Thoracic aorta (tissue), 2 donors: ENCODE data around the gene SIRPA. TPM values are rescaled to one million over a fixed set of nuclear protein-coding genes. Genes with fewer than 3 reads are reported as not detected.
A peak's percentile ranks its signal among the peaks of the same experiment; 100 is the strongest.

Source experiments
- ATAC-seq: fragments of 150-250 bp; one replicate; pipeline ENCODE4 v1.8.0; 2017; ENCODE audit warnings: low read depth; ENCODE audit not compliant: insufficient number of reproducible peaks, low FRiP score
- DNase-seq: peaks from one replicate; pipeline ENCODE4 v3.0.0-alpha.2; 2020; ENCODE audit warnings: low spot score
- H3K27ac ChIP-seq, 2 donors: fragments of 200-600 bp; sonication (generic); 1 replicate in 1 of 2; 2 replicates in 1 of 2; pipeline ENCODE4 v1.5.1; 2016; ENCODE audit warnings: mild to moderate bottlenecking in 2 of 2, moderate library complexity in 2 of 2
- H3K27me3 ChIP-seq: fragments of 200-600 bp; sonication (generic); replicated peaks from 2 replicates; pipeline ENCODE4 v1.6.0; 2016; ENCODE audit warnings: mild to moderate bottlenecking; ENCODE audit not compliant: insufficient read depth
- H3K36me3 ChIP-seq: fragments of 200-600 bp; sonication (generic); one replicate; pipeline ENCODE4 v1.5.1; 2016
- H3K4me1 ChIP-seq, 2 donors: fragments of 200-600 bp; sonication (generic); 1 replicate in 1 of 2; 2 replicates in 1 of 2; pipeline versions ENCODE4 v1.5.1 to v1.6.0; 2016; ENCODE audit warnings: low read depth in 2 of 2, mild to moderate bottlenecking in 1 of 2; ENCODE audit not compliant: control insufficient read depth in 1 of 2
- H3K4me3 ChIP-seq: fragments of 200-600 bp; sonication (generic); 2 replicates; pipeline ENCODE4 v1.5.1; 2016; ENCODE audit warnings: mild to moderate bottlenecking
- H3K9me3 ChIP-seq: fragments of 200-600 bp; sonication (generic); 2 replicates; pipeline ENCODE4 v1.5.1; 2016
- total RNA-seq, 2 donors: library from RNA; depleted of rRNA; stranded (reverse); fragments of >200 nt; gene quantifications; one replicate each; pipeline versions ENCODE4 v1.1.0 to v1.2.3, GENCODE V29; 2016
- TF ChIP-seq, protein P1 (sequence below): fragments of 200-600 bp; sonication (generic); IDR thresholded peaks from one replicate; pipeline ENCODE4 v1.5.1; 2019; ENCODE audit warnings: antibody characterized with exemption

SIRPA gene
- total RNA-seq, 2 donors from 2014 or later, result 29.5 to 62.9 TPM

DNA sequence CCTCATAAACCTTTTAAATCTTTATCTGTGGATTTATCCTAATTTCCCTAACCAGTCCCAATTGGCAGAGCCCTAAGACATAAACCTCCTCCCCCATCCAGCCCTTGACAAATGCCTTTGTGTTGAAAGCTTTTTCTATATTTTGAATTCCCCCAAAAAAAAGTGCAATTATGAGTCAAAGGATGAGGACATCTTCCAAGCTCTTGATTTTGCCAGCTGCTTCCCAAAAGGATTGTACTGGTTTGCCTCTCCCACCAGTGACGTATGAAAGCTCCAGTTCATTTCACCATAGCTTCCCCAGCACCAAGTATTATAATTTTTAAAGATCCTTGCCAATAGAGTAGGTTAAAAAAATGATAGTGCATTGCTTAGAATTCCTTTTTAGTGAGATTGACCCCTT lies 38.9 kb downstream of the SIRPA start:
- DNase-seq, result no peak
- peak overlapping the region in 1 of 2 donors; percentile 38 for H3K27ac ChIP-seq
- H3K9me3 ChIP-seq, result no peaks in the 10 kb centered on the region
- H3K27me3 ChIP-seq, result no peaks in the 10 kb centered on the region
- peak; percentile 85 for ATAC-seq
- TF ChIP-seq, protein P1, sequence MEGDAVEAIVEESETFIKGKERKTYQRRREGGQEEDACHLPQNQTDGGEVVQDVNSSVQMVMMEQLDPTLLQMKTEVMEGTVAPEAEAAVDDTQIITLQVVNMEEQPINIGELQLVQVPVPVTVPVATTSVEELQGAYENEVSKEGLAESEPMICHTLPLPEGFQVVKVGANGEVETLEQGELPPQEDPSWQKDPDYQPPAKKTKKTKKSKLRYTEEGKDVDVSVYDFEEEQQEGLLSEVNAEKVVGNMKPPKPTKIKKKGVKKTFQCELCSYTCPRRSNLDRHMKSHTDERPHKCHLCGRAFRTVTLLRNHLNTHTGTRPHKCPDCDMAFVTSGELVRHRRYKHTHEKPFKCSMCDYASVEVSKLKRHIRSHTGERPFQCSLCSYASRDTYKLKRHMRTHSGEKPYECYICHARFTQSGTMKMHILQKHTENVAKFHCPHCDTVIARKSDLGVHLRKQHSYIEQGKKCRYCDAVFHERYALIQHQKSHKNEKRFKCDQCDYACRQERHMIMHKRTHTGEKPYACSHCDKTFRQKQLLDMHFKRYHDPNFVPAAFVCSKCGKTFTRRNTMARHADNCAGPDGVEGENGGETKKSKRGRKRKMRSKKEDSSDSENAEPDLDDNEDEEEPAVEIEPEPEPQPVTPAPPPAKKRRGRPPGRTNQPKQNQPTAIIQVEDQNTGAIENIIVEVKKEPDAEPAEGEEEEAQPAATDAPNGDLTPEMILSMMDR, result no peak
- H3K4me3 ChIP-seq, result no peak overlapping the region
- peaks cover 12% of the 10 kb centered on the region for H3K36me3 ChIP-seq
- peaks cover 15 to 21% of the 10 kb centered on the region in 2 donors for H3K4me1 ChIP-seq

DNA sequence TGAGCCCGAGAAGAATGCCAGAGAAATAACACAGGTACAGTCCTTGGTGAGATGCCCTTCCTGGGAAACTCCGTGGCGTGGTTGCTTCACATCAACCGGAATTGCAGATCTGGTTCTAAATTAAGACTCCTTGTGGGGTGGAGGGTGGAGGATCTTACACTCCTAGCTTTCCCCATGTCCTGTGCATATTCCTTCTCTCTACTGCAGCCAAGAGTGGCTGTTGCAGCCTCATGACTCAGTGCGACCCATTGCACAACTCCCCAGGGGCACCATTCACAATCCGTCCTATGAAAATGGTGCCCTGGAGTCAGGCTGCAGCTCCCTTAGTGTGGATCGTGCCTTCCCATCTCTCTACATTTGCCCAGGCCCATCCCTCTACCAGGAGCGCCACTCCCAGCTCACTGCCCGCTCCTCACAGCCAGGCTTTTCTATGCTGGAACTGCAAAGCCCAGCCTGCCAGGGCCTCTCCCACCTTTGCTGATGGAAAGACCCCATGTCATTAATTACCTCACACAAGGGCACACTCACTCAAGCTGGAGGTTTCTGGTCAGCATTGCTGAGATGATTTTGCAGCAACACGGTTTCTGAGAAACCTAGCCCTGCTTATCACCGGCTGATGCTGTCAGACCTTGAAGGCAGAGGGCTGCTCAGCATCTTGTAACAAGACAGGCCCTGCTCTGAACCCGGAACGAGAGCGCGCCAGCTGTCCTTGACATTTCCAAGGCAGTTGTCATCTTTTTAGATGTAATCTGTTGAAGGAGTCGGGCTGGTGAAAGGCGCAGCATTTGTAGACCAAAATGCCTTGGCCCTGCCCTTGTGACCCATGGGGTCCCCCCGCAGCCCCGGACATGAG lies 39.7 kb downstream of the SIRPA start:
- Histone ChIP-seq H3K27me3 (no peaks in the 10 kb centered on the region), H3K4me3 (no peak overlapping the region), H3K36me3 (peaks cover 12% of the 10 kb centered on the region), H3K4me1 (peaks cover 15 to 21% of the 10 kb centered on the region in 2 donors), H3K9me3 (no peaks in the 10 kb centered on the region), H3K27ac (peak overlapping the region in 1 of 2 donors; percentile 38)
- ATAC-seq, result peak; percentile 75
- DNase-seq, result peak; percentile 59
- TF ChIP-seq, protein P1, result no peak

DNA sequence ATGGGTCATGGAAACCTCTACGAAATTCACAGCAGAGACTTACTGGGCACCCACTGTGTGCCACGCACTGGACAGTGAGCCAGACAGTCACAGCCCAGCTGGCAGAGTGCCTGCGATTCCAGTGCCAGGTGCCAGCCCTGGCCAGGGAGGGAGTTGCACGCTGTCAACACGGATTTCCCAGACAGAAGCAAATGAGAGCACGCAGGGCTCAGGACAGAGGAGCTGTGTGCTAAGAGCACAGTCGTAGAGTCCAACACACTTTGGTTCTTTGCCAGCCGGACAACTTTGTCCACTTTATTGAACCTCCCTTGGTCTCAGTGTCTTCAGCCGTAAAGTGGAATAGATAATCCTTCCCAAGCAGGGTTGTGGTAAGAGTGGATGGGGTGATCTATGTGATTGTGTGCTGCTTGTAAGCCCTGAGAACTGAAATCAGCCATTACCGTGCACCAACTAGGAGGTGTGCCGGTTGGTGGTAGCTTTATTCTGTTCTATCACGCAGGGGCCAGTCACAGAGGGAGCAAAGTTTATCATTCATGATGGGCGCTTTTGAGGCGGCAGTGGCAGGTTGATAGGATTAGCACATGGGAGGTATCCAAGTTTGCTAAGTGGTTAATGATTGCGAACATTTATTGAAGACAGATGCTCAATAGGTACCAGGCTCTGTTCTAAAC lies 40.6 kb downstream of the SIRPA start:
- DNase-seq (no peak), ATAC-seq (no peak)
- Histone ChIP-seq H3K27ac (no peak overlapping the region), H3K36me3 (peaks cover 12% of the 10 kb centered on the region), H3K4me1 (peaks cover 15 to 21% of the 10 kb centered on the region in 2 donors), H3K27me3 (no peaks in the 10 kb centered on the region), H3K9me3 (no peaks in the 10 kb centered on the region), H3K4me3 (no peak overlapping the region)
- TF ChIP-seq, protein P1, result no peak

DNA sequence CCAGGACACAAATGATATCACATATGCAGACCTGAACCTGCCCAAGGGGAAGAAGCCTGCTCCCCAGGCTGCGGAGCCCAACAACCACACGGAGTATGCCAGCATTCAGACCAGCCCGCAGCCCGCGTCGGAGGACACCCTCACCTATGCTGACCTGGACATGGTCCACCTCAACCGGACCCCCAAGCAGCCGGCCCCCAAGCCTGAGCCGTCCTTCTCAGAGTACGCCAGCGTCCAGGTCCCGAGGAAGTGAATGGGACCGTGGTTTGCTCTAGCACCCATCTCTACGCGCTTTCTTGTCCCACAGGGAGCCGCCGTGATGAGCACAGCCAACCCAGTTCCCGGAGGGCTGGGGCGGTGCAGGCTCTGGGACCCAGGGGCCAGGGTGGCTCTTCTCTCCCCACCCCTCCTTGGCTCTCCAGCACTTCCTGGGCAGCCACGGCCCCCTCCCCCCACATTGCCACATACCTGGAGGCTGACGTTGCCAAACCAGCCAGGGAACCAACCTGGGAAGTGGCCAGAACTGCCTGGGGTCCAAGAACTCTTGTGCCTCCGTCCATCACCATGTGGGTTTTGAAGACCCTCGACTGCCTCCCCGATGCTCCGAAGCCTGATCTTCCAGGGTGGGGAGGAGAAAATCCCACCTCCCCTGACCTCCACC lies 42.2 kb downstream of the SIRPA start:
- Histone ChIP-seq H3K9me3 (no peaks in the 10 kb centered on the region), H3K27ac (no peak overlapping the region), H3K4me3 (no peak overlapping the region), H3K27me3 (no peaks in the 10 kb centered on the region), H3K36me3 (peaks cover 12% of the 10 kb centered on the region), H3K4me1 (peaks cover 15 to 21% of the 10 kb centered on the region in 2 donors)
- DNase-seq (no peak), ATAC-seq (no peak)
- TF ChIP-seq, protein P1, result no peak
